K562 (cell line): ENCODE data around the gene SULT2B1. TPM values are rescaled to one million over a fixed set of nuclear protein-coding genes. Genes with fewer than 3 reads are reported as not detected.

Experiments
- ADNP ChIP-seq: fragments of 200-800 bp; sonication (Bioruptor generic); IDR thresholded peaks from 2 replicates; pipeline ENCODE4 v1.6.1; 2016; ENCODE audit warnings: missing genetic modification characterization, missing compliant biosample characterization
- ATF1 ChIP-seq, 2 experiments: fragments of 450-650 bp in 1 of 2; IDR thresholded peaks; 2 replicates each; pipeline ENCODE4 v1.6.1; 2016; ENCODE audit warnings: missing compliant biosample characterization in 1 of 2, missing genetic modification characterization in 1 of 2
- CHD1 ChIP-seq: fragments of 200-600 bp; sonication (generic); IDR thresholded peaks from one replicate; pipeline ENCODE4 v1.6.1; 2012; ENCODE audit warnings: mild to moderate bottlenecking, moderate library complexity, low read length, inconsistent platforms
- CREBBP ChIP-seq: IDR thresholded peaks from one replicate; pipeline ENCODE4 v1.6.1; 2012; ENCODE audit warnings: low read depth, mild to moderate bottlenecking, control low read depth, inconsistent platforms, low read length
- DDX20 ChIP-seq: fragments of 450-650 bp; IDR thresholded peaks from 2 replicates; pipeline ENCODE4 v1.6.1; 2016; ENCODE audit warnings: missing genetic modification characterization, low read depth, mild to moderate bottlenecking, missing compliant biosample characterization, moderate library complexity
- GABPA ChIP-seq: fragments of 200-800 bp; sonication (Bioruptor generic); conservative IDR thresholded peaks from 2 replicates; pipeline ENCODE4 v1.6.1; 2016; ENCODE audit warnings: low read depth, missing genetic modification characterization, missing compliant biosample characterization
- ILF3 ChIP-seq: fragments of 450-650 bp; IDR thresholded peaks from 2 replicates; pipeline ENCODE4 v1.6.1; 2018; ENCODE audit warnings: antibody characterized with exemption, mild to moderate bottlenecking, moderate library complexity, borderline replicate concordance
- KDM1A ChIP-seq, 2 experiments: fragments of 450-650 bp; IDR thresholded peaks; 2 replicates each; pipeline ENCODE4 v1.6.1; 2016; ENCODE audit warnings: mild to moderate bottlenecking in 2 of 2
- KLF6 ChIP-seq: fragments of 250-450 bp; sonication (Bioruptor Pico); IDR thresholded peaks from 2 replicates; pipeline ENCODE4 v1.4.0; 2020; ENCODE audit warnings: mild to moderate bottlenecking, moderate library complexity, borderline replicate concordance
- RBM25 ChIP-seq: fragments of 200-400 bp; formaldehyde crosslinking; IDR thresholded peaks from 2 replicates; pipeline ENCODE4 v1.6.1; 2018; ENCODE audit warnings: low read length, low read depth, moderate library complexity; ENCODE audit not compliant: severe bottlenecking
- RCOR1 ChIP-seq, 2 experiments: IDR thresholded peaks; 2 replicates each; pipeline ENCODE4 v1.6.1; 2012; ENCODE audit warnings: low read depth in 2 of 2, low read length in 2 of 2, borderline replicate concordance in 1 of 2, improper control_type of control experiment in 1 of 2
- SMAD2 ChIP-seq: fragments of 150-350 bp; IDR thresholded peaks from 2 replicates; pipeline ENCODE4 v1.6.1; 2014; ENCODE audit warnings: low read depth, mild to moderate bottlenecking, low read length
- SMARCA5 ChIP-seq: fragments of 450-650 bp; IDR thresholded peaks from 2 replicates; pipeline ENCODE4 v1.6.1; 2016
- SNAPC5 ChIP-seq: fragments of 250-450 bp; sonication (Bioruptor Pico); IDR thresholded peaks from 2 replicates; pipeline ENCODE4 v1.8.0; 2021; ENCODE audit warnings: moderate library complexity, mild to moderate bottlenecking, inconsistent platforms
- TFAM ChIP-seq: fragments of 250-450 bp; sonication (Bioruptor Pico); conservative IDR thresholded peaks from 2 replicates; pipeline ENCODE4 v1.5.0; 2021; ENCODE audit warnings: mild to moderate bottlenecking, moderate library complexity
- THRB ChIP-seq: fragments of 450-650 bp; formaldehyde crosslinking; conservative IDR thresholded peaks from 2 replicates; pipeline ENCODE4 v1.4.0; 2022; ENCODE audit warnings: mild to moderate bottlenecking, missing genetic modification characterization
- WHSC1 ChIP-seq: IDR thresholded peaks from one replicate; pipeline ENCODE4 v1.6.1; 2012; ENCODE audit warnings: low read length, control low read depth, inconsistent platforms
- ZNF41 ChIP-seq: fragments of 250-450 bp; sonication (Bioruptor Pico); conservative IDR thresholded peaks from 2 replicates; pipeline ENCODE4 v1.4.0; 2020; ENCODE audit warnings: mild to moderate bottlenecking
- ZNF511 ChIP-seq: sonication (generic); formaldehyde crosslinking; IDR thresholded peaks from 2 replicates; pipeline ENCODE4 v1.8.0; 2022; ENCODE audit warnings: mild to moderate bottlenecking, missing genetic modification reagents
- ZNF75A ChIP-seq: fragments of 450-650 bp; formaldehyde crosslinking; IDR thresholded peaks from 2 replicates; pipeline ENCODE4 v1.4.0; 2020; ENCODE audit warnings: mild to moderate bottlenecking
- ZSCAN29 ChIP-seq: fragments of 450-650 bp; IDR thresholded peaks from 2 replicates; pipeline ENCODE4 v1.6.1; 2017
- polyA plus RNA-seq, 8 experiments: library from polyadenylated mRNA; depleted of rRNA in 4 of 8; stranded (reverse) in 5 of 8; unstranded in 3 of 8; fragments of >200 nt; fragmentation: Nextera tagmentation in 2 of 8; fragmentation: Illumina TruSeq in 1 of 8; extraction: Ambion mirVana in 2 of 8; extraction: Trizol in 1 of 8; gene quantifications; 2 replicates each; pipeline versions ENCODE4 v1.2.1 to v1.2.3, GENCODE V29; 2011 to 2014; ENCODE audit warnings: inconsistent platforms in 1 of 8, missing spikeins in 1 of 8
- total RNA-seq, 7 experiments: library from RNA; depleted of rRNA in 6 of 7; stranded (reverse); fragments of >200 nt in 6 of 7; fragmentation: Illumina TruSeq in 2 of 7; extraction: Trizol in 2 of 7; gene quantifications; 2 replicates each; pipeline versions ENCODE4 v1.2.1 to v1.2.3, GENCODE V29; 2011 to 2021; ENCODE audit warnings: low replicate concordance in 1 of 7
- TF ChIP-seq, protein P1 (sequence below): sonication (generic); formaldehyde crosslinking; IDR thresholded peaks from 2 replicates; pipeline ENCODE4 v1.9.0; 2022; ENCODE audit warnings: mild to moderate bottlenecking, missing genetic modification reagents
- TF ChIP-seq, protein P2 (sequence below): fragments of 450-650 bp; IDR thresholded peaks from 2 replicates; pipeline ENCODE4 v1.7.0; 2016; ENCODE audit warnings: borderline replicate concordance

SULT2B1 gene
- total and polyA plus RNA-seq, 9 of the 15 experiments (the other 6 are each of a cell fraction or from before 2014, with no cell fraction given), result 0.09 to 0.62 (median 0.22) TPM; not detected in 2

DNA sequence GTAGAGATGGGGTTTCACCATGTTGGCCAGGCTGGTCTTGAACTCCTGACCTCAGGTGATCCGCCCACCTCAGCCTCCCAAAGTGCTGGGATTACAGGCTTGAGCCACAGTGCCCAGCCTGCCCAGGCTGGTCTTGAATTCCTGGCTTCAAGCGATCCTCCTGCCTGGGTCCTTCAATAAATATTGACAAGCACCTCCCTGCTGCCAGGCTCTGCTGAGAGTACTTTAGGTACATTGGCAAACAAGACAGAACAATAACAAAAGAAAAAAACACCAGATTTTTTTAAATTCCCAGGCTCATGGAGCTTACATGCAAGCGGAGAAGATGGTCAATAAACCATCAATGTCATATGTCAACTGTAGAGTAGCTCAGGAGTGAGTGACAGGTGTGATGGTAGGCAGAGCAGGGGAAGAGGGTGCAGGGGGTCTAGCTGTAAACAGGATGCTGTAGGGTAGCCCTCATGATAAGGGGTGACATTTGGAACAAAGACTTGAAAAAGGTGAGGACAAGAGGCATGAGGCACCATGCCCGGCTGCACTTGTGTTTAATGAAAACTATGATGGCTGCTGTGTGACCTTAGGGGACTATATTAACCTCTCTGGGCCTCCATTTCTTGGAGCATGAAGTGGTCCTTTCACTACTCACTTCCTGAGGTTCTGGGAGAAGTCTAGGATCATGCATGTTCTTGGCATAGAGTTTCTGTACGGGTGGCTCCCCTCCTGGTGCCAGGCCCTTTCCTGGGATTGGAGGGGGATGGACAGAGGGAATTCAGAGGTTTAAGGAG, 19.6 kb downstream of the SULT2B1 start (continued):
- no peak for TF ChIP-seq WHSC1
- no peak for TF ChIP-seq ILF3
- TF ChIP-seq DDX20 (tag), result no peak
- no peak for TF ChIP-seq ZNF41 (CRISPR knock-in tag)
- no peak for TF ChIP-seq KLF6 (CRISPR knock-in tag)
- TF ChIP-seq ZSCAN29, result no peak
- TF ChIP-seq, protein P1, sequence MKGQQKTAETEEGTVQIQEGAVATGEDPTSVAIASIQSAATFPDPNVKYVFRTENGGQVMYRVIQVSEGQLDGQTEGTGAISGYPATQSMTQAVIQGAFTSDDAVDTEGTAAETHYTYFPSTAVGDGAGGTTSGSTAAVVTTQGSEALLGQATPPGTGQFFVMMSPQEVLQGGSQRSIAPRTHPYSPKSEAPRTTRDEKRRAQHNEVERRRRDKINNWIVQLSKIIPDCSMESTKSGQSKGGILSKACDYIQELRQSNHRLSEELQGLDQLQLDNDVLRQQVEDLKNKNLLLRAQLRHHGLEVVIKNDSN, result no peak
- no peak for TF ChIP-seq SNAPC5 (CRISPR knock-in tag)
- TF ChIP-seq ZNF75A, result no peak
- TF ChIP-seq, protein P2, sequence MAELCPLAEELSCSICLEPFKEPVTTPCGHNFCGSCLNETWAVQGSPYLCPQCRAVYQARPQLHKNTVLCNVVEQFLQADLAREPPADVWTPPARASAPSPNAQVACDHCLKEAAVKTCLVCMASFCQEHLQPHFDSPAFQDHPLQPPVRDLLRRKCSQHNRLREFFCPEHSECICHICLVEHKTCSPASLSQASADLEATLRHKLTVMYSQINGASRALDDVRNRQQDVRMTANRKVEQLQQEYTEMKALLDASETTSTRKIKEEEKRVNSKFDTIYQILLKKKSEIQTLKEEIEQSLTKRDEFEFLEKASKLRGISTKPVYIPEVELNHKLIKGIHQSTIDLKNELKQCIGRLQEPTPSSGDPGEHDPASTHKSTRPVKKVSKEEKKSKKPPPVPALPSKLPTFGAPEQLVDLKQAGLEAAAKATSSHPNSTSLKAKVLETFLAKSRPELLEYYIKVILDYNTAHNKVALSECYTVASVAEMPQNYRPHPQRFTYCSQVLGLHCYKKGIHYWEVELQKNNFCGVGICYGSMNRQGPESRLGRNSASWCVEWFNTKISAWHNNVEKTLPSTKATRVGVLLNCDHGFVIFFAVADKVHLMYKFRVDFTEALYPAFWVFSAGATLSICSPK, result no peak
- TF ChIP-seq ZNF511 (CRISPR knock-in tag), result no peak
- no peak for TF ChIP-seq THRB
- TF ChIP-seq TFAM (CRISPR knock-in tag), result no peak
- no peak for TF ChIP-seq CHD1
- no peak for TF ChIP-seq SMAD2
- no peak for TF ChIP-seq CREBBP
- peak; percentile 99 for TF ChIP-seq RBM25
- TF ChIP-seq GABPA, result no peak
- peak; percentile 66 to 85 for TF ChIP-seq KDM1A (IDR thresholded peaks at IDR 0.05)
- peak; percentile 72 for TF ChIP-seq ADNP (tag)
- no peak for TF ChIP-seq ATF1 (CRISPR knock-in tag; IDR thresholded peaks at IDR 0.05)
- TF ChIP-seq ATF1 (tag; IDR thresholded peaks at IDR 0.05), result no peak
- peak; percentile 91; the same call in 1 of the 2 replicates for TF ChIP-seq SMARCA5
- TF ChIP-seq RCOR1 (IDR thresholded peaks at IDR 0.05; ENCODE audit: borderline replicate concordance in 1 of 2, low read depth in 2 of 2, low read length in 2 of 2), result peak in 1 of 2 experiments; percentile 58; a peak in 2 of 4 replicates
